Neuronal stem cell (in vitro differentiated cells): ENCODE results near the gene CNTNAP2.
"Not testable (repeated sequence)": the region's sequence is repeated elsewhere in the genome, so short reads cannot be mapped to it uniquely, and the experiment has no call there.

Experiments used
- DNase-seq: peaks from one replicate; pipeline ENCODE4 v3.0.0-alpha.2; 2013; ENCODE audit warnings: low spot score
- H2AFZ ChIP-seq: one replicate; pipeline ENCODE4 v1.6.1; 2013; ENCODE audit warnings: mild to moderate bottlenecking, low read length, inconsistent platforms
- H2AK5ac ChIP-seq: 2 replicates; pipeline ENCODE4 v1.6.1; 2013; ENCODE audit warnings: low read depth, mild to moderate bottlenecking, inconsistent platforms, low read length, moderate library complexity, mixed read lengths
- H2BK120ac ChIP-seq: 2 replicates; pipeline ENCODE4 v1.6.1; 2013; ENCODE audit warnings: low read depth, mild to moderate bottlenecking, inconsistent platforms, low read length, moderate library complexity, mixed read lengths
- H2BK12ac ChIP-seq: one replicate; pipeline ENCODE4 v1.6.1; 2013; ENCODE audit warnings: low read length, inconsistent platforms
- H2BK15ac ChIP-seq: 2 replicates; pipeline ENCODE4 v1.6.1; 2013; ENCODE audit warnings: mild to moderate bottlenecking, low read length, inconsistent platforms, mixed read lengths
- H2BK5ac ChIP-seq: one replicate; pipeline ENCODE4 v1.6.1; 2013; ENCODE audit warnings: inconsistent platforms, mild to moderate bottlenecking, low read length, moderate library complexity
- H3K14ac ChIP-seq: one replicate; pipeline ENCODE4 v1.6.1; 2013; ENCODE audit warnings: low read length, inconsistent platforms
- H3K18ac ChIP-seq: 2 replicates; pipeline ENCODE4 v1.6.1; 2013; ENCODE audit warnings: low read length, inconsistent platforms
- H3K23ac ChIP-seq: 2 replicates; pipeline ENCODE4 v1.6.1; 2013; ENCODE audit warnings: low read depth, mild to moderate bottlenecking, mixed read lengths, low read length, inconsistent platforms; ENCODE audit not compliant: poor library complexity
- H3K27ac ChIP-seq: replicated peaks from 3 replicates; pipeline ENCODE4 v1.5.1; 2013; ENCODE audit warnings: low read length, inconsistent platforms
- H3K27me3 ChIP-seq, 3 experiments: 2 replicates each; pipeline ENCODE4 v1.6.1; 2013; ENCODE audit warnings: low read length in 3 of 3, mild to moderate bottlenecking in 2 of 3, inconsistent platforms in 1 of 3, low read depth in 1 of 3, mixed read lengths in 1 of 3, moderate library complexity in 1 of 3; ENCODE audit not compliant: control insufficient read depth in 3 of 3, insufficient read depth in 3 of 3
- H3K36me3 ChIP-seq, 2 donors: replicated peaks in 1 of 2; 2 replicates each; pipeline ENCODE4 v1.6.1; 2013; ENCODE audit warnings: low read length in 2 of 2; ENCODE audit not compliant: control insufficient read depth in 2 of 2, insufficient read depth in 2 of 2
- H3K4ac ChIP-seq: 2 replicates; pipeline ENCODE4 v1.6.1; 2013; ENCODE audit warnings: inconsistent platforms, mild to moderate bottlenecking, low read length, moderate library complexity
- H3K4me1 ChIP-seq, 2 donors: 1 replicate in 1 of 2; 2 replicates in 1 of 2; pipeline ENCODE4 v1.6.1; 2013; ENCODE audit warnings: low read length in 2 of 2, low read depth in 1 of 2; ENCODE audit not compliant: control insufficient read depth in 2 of 2, insufficient read depth in 1 of 2
- H3K4me2 ChIP-seq: one replicate; pipeline ENCODE4 v1.6.1; 2013; ENCODE audit warnings: mild to moderate bottlenecking, low read length, inconsistent platforms; ENCODE audit not compliant: insufficient read depth, poor library complexity, severe bottlenecking
- H3K4me3 ChIP-seq, 2 donors: 2 replicates each; pipeline ENCODE4 v1.5.1; 2013; ENCODE audit warnings: low read length in 2 of 2, mild to moderate bottlenecking in 2 of 2, inconsistent platforms in 1 of 2, moderate library complexity in 1 of 2
- H3K79me1 ChIP-seq: one replicate; pipeline ENCODE4 v1.6.1; 2013; ENCODE audit warnings: low read depth, mild to moderate bottlenecking, inconsistent platforms, low read length, moderate library complexity
- H3K9ac ChIP-seq: one replicate; pipeline ENCODE4 v1.6.1; 2013; ENCODE audit warnings: mild to moderate bottlenecking, low read depth, low read length, inconsistent platforms; ENCODE audit not compliant: poor library complexity
- H3K9me3 ChIP-seq, 2 donors: replicated peaks in 1 of 2; 2 replicates each; pipeline versions ENCODE3 to v1.6.1; 2013; ENCODE audit warnings: low read length in 2 of 2, mild to moderate bottlenecking in 2 of 2, inconsistent platforms in 1 of 2, low read depth in 1 of 2, mixed read lengths in 1 of 2, moderate library complexity in 1 of 2; ENCODE audit not compliant: control insufficient read depth in 2 of 2, insufficient read depth in 1 of 2
- H4K8ac ChIP-seq: one replicate; pipeline ENCODE4 v1.6.1; 2013; ENCODE audit warnings: low read depth, mild to moderate bottlenecking, inconsistent platforms, low read length, moderate library complexity
- H4K91ac ChIP-seq: one replicate; pipeline ENCODE4 v1.6.1; 2013; ENCODE audit warnings: low read length, low read depth, mild to moderate bottlenecking, inconsistent platforms; ENCODE audit not compliant: poor library complexity
- WGBS, 2 donors: extraction: QIAGEN DNeasy Blood & Tissue Kit; methylation state at CpG; one replicate each; pipeline ENCODE4 v1.1.7; 2013; ENCODE audit warnings: missing lambda C conversion rate in 2 of 2, mixed read lengths in 1 of 2; ENCODE audit not compliant: insufficient read length in 2 of 2, insufficient replicate concordance in 1 of 2; ENCODE audit errors: extremely low coverage in 2 of 2; 5-methylcytosine and 5-hydroxymethylcytosine counted together

CNTNAP2 gene

GRCh38 chr7:148451526-148451925 lies 2334.9 kb downstream of the CNTNAP2 start:
- not testable (repeated sequence) for H3K27ac ChIP-seq, H2BK5ac ChIP-seq, H3K23ac ChIP-seq, H3K36me3 ChIP-seq, H3K9ac ChIP-seq, H4K91ac ChIP-seq, H3K9me3 ChIP-seq, H3K79me1 ChIP-seq, H3K14ac ChIP-seq, H2AK5ac ChIP-seq, H2AFZ ChIP-seq, H3K27me3 ChIP-seq, H2BK120ac ChIP-seq, H3K4me3 ChIP-seq, H3K4ac ChIP-seq, DNase-seq, H3K4me1 ChIP-seq, H4K8ac ChIP-seq, H3K18ac ChIP-seq, H3K4me2 ChIP-seq, H2BK12ac ChIP-seq, H2BK15ac ChIP-seq
- no CpG with 5 or more reads among the region's 8 CpGs for WGBS, 2 donors

GRCh38 chr7:148456351-148456750 lies 2339.8 kb downstream of the CNTNAP2 start:
- H3K18ac ChIP-seq: peak overlapping the region; percentile 41
- H3K4me2 ChIP-seq: no peak overlapping the region
- H2BK12ac ChIP-seq: no peak overlapping the region
- no peak for DNase-seq
- H3K23ac ChIP-seq: no peak overlapping the region
- H4K8ac ChIP-seq: no peak overlapping the region
- H4K91ac ChIP-seq: no peak overlapping the region
- no peaks in the 10 kb centered on the region for H3K36me3 ChIP-seq
- no peaks in the 10 kb centered on the region for H3K79me1 ChIP-seq
- H2AFZ ChIP-seq: no peak overlapping the region
- H3K4me1 ChIP-seq: no peaks in the 10 kb centered on the region
- no peak overlapping the region for H2BK15ac ChIP-seq
- no peak overlapping the region for H2BK5ac ChIP-seq
- no peak overlapping the region for H2BK120ac ChIP-seq
- no peak overlapping the region for H3K4me3 ChIP-seq
- no peak overlapping the region for H3K9ac ChIP-seq
- H3K9me3 ChIP-seq: no peaks in the 10 kb centered on the region
- peak overlapping the region; percentile 50 for H2AK5ac ChIP-seq
- no peak overlapping the region for H3K27ac ChIP-seq
- no CpG with 5 or more reads among the region's 8 CpGs for whole genome bisulfite sequencing, 2 donors
- no peak overlapping the region for H3K14ac ChIP-seq
- H3K4ac ChIP-seq: no peak overlapping the region
- no peaks in the 10 kb centered on the region for H3K27me3 ChIP-seq

DNA sequence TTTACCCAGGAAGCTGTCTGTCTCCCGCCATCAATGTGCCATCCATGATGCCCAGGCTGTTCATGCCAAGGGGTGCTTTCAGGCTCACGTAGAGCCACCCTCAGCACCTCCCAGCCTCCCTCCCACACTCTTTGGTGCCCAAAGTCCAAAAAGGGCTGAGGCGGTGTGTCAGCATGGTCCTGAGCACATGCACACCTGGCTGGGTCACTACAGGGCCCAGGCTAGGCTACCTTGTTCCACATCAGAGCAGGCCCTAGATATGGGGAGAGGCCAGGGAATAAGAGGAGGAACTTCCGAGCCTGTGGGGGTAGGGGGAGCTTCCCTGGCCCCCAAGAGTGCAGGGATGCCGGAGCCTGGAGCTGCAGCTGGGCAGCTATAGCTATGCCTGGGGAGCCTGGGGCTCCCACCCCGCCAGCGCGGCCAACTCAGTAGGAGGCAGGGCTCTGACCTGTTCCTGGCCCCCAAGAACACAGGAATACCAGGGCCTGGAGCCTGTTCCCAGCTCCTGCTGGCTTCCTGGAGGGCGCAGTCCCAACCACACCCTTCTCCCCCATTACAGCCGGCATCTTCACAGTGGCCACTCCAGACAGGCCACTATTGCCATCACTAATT lies 2340.8 kb downstream of the CNTNAP2 start:
- H3K4ac ChIP-seq: no peak overlapping the region
- H2BK120ac ChIP-seq: no peak overlapping the region
- H2BK12ac ChIP-seq: no peak overlapping the region
- no CpG with 5 or more reads among the region's 10 CpGs for WGBS, 2 donors
- no peak overlapping the region for H2AFZ ChIP-seq
- H4K91ac ChIP-seq: no peak overlapping the region
- H2BK5ac ChIP-seq: no peak overlapping the region
- H2AK5ac ChIP-seq: peak overlapping the region; percentile 63
- H3K23ac ChIP-seq: no peak overlapping the region
- H3K4me1 ChIP-seq: no peaks in the 10 kb centered on the region
- peak overlapping the region; percentile 27 for H3K18ac ChIP-seq
- peak overlapping the region; percentile 23 for H4K8ac ChIP-seq
- DNase-seq: no peak
- H3K9me3 ChIP-seq: peaks cover 0 to 4% of the 10 kb centered on the region in 2 donors
- no peaks in the 10 kb centered on the region for H3K36me3 ChIP-seq
- H3K9ac ChIP-seq: no peak overlapping the region
- no peak overlapping the region for H3K4me3 ChIP-seq
- no peaks in the 10 kb centered on the region for H3K27me3 ChIP-seq
- no peaks in the 10 kb centered on the region for H3K79me1 ChIP-seq
- H3K4me2 ChIP-seq: no peak overlapping the region
- H3K27ac ChIP-seq: no peak overlapping the region
- peak overlapping the region; percentile 31 for H3K14ac ChIP-seq
- H2BK15ac ChIP-seq: peak overlapping the region; percentile 26

GRCh38 chr7:148458263-148458662 lies 2341.7 kb downstream of the CNTNAP2 start:
- Histone ChIP-seq H2AK5ac (no peak overlapping the region), H3K18ac (no peak overlapping the region), H4K8ac (no peak overlapping the region), H4K91ac (no peak overlapping the region), H2BK12ac (no peak overlapping the region), H3K9me3 (peaks cover 0 to 6% of the 10 kb centered on the region in 2 donors), H2BK5ac (no peak overlapping the region), H3K4me1 (no peaks in the 10 kb centered on the region), H3K23ac (no peak overlapping the region), H3K14ac (no peak overlapping the region), H3K36me3 (peaks cover 0 to 1% of the 10 kb centered on the region in 2 donors), H3K27me3 (no peaks in the 10 kb centered on the region), H2BK15ac (no peak overlapping the region), H3K4me2 (no peak overlapping the region), H3K79me1 (no peaks in the 10 kb centered on the region), H3K9ac (no peak overlapping the region), H2BK120ac (no peak overlapping the region), H3K4me3 (no peak overlapping the region), H3K27ac (no peak overlapping the region), H3K4ac (no peak overlapping the region), H2AFZ (no peak overlapping the region)
- no peak for DNase-seq
